Tibial artery (tissue), 4 donors: ENCODE data around the gene ADCY3.

ENCODE experiments used
- DNase-seq, 2 donors: peaks; one replicate each; pipeline ENCODE4 v3.0.0-alpha.2; 2019
- H3K27ac ChIP-seq, 2 donors: fragments of 200-600 bp; sonication (generic) in 1 of 2; 1 replicate in 1 of 2; 2 replicates in 1 of 2; pipeline ENCODE4 v1.5.1; 2018 to 2019; ENCODE audit warnings: mild to moderate bottlenecking in 1 of 2
- H3K27me3 ChIP-seq, 2 donors: fragments of 200-600 bp; sonication (generic) in 1 of 2; one replicate each; pipeline versions ENCODE4 v1.5.1 to v1.6.0; 2016 to 2019
- H3K36me3 ChIP-seq, 3 donors: fragments of 200-600 bp; sonication (generic) in 2 of 3; one replicate each; pipeline ENCODE4 v1.5.1; 2016 to 2019; ENCODE audit warnings: mild to moderate bottlenecking in 2 of 3
- H3K4me1 ChIP-seq, 4 donors: fragments of 200-600 bp; sonication (generic) in 2 of 4; 1 replicate in 3 of 4; 2 replicates in 1 of 4; pipeline ENCODE4 v1.5.1; 2016 to 2019
- H3K4me3 ChIP-seq, 2 donors: fragments of 200-600 bp; sonication (generic) in 1 of 2; 1 replicate in 1 of 2; 2 replicates in 1 of 2; pipeline ENCODE4 v1.5.1; 2018 to 2019; ENCODE audit warnings: mild to moderate bottlenecking in 2 of 2
- H3K9me3 ChIP-seq, 3 donors: fragments of 200-600 bp; sonication (generic) in 1 of 3; one replicate each; pipeline ENCODE4 v1.5.1; 2016 to 2019
- CTCF ChIP-seq, 2 experiments: fragments of 200-600 bp in 1 of 2; fragments of 450-650 bp in 1 of 2; IDR thresholded peaks; one replicate each; pipeline ENCODE4 v1.5.1; 2017 to 2019; ENCODE audit warnings: antibody characterized with exemption in 2 of 2, mild to moderate bottlenecking in 1 of 2, moderate library complexity in 1 of 2
- intact Hi-C: fragments of 100-400 bp; cut with DNase I; formaldehyde crosslinking; loops from one replicate; pipeline ENCODE4 v1.15.0; 2023; ENCODE audit warnings: low total_unique reads

ADCY3 gene

DNA sequence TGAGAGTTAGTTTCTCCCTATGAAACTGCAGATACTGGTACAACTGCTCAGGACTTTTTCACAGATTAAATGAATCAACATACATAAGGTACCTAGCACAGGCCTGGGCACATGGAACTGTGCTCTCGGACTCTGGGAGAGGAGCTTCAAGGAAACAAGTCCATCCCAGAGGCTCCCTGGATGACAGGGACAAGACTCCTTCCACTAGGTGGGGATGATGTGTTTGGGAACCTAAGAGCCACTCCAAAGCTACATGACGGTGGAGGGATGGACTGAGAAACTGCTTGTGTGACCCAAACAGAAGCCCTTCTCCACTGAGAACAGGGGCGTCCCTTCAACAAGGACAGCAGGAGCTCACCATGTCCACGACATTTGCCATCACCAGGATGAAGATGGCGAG is 89.7 kb downstream of the ADCY3 start:
- intact Hi-C loops, result no loop called here
- peak in 1 of 2 donors; percentile 44 for DNase-seq

GRCh38 chr2:24828238-24828996 is 91.6 kb downstream of the ADCY3 start:
- H3K27me3 ChIP-seq, result no peaks in the 10 kb centered on the region
- H3K9me3 ChIP-seq, result no peaks in the 10 kb centered on the region
- no peak overlapping the region for H3K27ac ChIP-seq
- TF ChIP-seq CTCF (IDR thresholded peaks at IDR 0.05), result no peak
- H3K4me1 ChIP-seq, result peaks cover 0 to 9% (median 3%) of the 10 kb centered on the region in 4 donors
- peak in 1 of 2 donors; percentile 62 for DNase-seq
- intact Hi-C loops, result no loop called here
- no peak overlapping the region for H3K4me3 ChIP-seq
- H3K36me3 ChIP-seq, result peaks cover 0 to 44% (median 34%) of the 10 kb centered on the region in 3 donors

More for the DNA sequence above, 89.7 kb downstream of the ADCY3 start:
- H3K4me3 ChIP-seq, result no peak overlapping the region
- H3K9me3 ChIP-seq, result no peaks in the 10 kb centered on the region
- no peaks in the 10 kb centered on the region for H3K27me3 ChIP-seq
- no peak for TF ChIP-seq CTCF (IDR thresholded peaks at IDR 0.05)
- peaks cover 0 to 9% (median 3%) of the 10 kb centered on the region in 4 donors for H3K4me1 ChIP-seq
- H3K27ac ChIP-seq, result no peak overlapping the region
- peaks cover 9 to 55% (median 42%) of the 10 kb centered on the region in 3 donors for H3K36me3 ChIP-seq

- Histone ChIP-seq H3K4me3 (no peak overlapping the region), H3K9me3 (no peaks in the 10 kb centered on the region), H3K36me3 (peaks cover 5 to 47% (median 38%) of the 10 kb centered on the region in 3 donors), H3K27me3 (no peaks in the 10 kb centered on the region), H3K4me1 (peaks cover 0 to 9% (median 3%) of the 10 kb centered on the region in 4 donors), H3K27ac (no peak overlapping the region)
- peak; percentile 84 to 91 for TF ChIP-seq CTCF (IDR thresholded peaks at IDR 0.05)
- DNase-seq, result peak; percentile 82 to 86
- intact Hi-C loops, result loop anchor here (2.0 kb wide), 1 partner anchor 419 kb away; no protein-coding TSS in a partner anchor
These were observed 92.5 kb downstream of the ADCY3 start for GRCh38 chr2:24827321-24828237.

GRCh38 chr2:24826773-24827145 is 93.3 kb downstream of the ADCY3 start:
- Histone ChIP-seq H3K4me1 (peaks cover 0 to 9% (median 3%) of the 10 kb centered on the region in 4 donors), H3K4me3 (no peak overlapping the region), H3K27ac (no peak overlapping the region), H3K36me3 (peaks cover 7 to 55% (median 47%) of the 10 kb centered on the region in 3 donors), H3K9me3 (no peaks in the 10 kb centered on the region), H3K27me3 (no peaks in the 10 kb centered on the region)
- TF ChIP-seq CTCF (IDR thresholded peaks at IDR 0.05), result no peak
- intact Hi-C loops, result loop anchor here (2.0 kb wide), 1 partner anchor 418 kb away; no protein-coding TSS in a partner anchor
- no peak for DNase-seq

DNA sequence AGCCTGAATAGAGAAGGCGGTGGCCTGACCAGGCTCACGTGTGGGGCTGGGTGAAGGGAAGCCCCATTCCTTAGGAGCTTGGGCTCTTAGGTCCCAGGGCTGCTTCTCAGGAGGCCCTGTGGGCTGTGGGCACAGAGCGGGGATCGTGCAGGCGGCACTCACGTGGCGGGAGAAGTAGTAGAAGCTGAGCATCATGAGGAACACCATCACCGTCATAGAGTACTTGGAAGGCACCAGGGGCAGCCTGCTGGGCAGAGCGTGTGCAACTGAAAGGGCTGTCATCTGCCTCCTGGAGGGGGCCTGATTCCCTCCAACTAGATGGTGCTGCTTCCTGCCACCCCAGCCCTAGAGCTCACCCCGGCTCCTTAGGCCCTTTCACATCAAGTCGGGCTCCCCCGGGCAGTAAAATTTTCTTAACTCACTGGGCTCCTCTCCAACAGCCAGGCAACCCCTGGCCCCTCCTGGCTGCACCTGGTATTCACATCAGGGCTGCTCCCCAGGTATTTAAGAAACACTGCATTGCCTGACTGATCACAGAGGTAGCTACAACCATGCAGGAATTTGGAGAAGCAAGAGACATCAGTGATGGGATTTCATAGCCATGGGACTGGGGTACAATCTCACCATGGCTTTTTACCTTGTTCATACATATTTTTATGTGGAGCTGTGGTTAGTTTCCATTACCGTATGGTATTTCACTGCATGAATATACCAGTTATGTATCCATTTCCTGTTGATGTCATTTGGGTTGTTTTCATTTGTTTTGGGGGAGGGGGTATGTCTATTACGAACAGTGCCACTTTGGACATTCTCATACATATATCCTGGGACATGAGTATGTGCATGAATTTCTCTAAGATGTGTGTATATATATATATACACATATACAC is 93.9 kb downstream of the ADCY3 start:
- H3K4me3 ChIP-seq, result no peak overlapping the region
- H3K4me1 ChIP-seq, result peaks cover 0 to 9% (median 3%) of the 10 kb centered on the region in 4 donors
- intact Hi-C loops, result loop anchor here (2.0 kb wide), 1 partner anchor 417 kb away; no protein-coding TSS in a partner anchor
- DNase-seq, result peak in 1 of 2 donors; percentile 53
- H3K9me3 ChIP-seq, result no peaks in the 10 kb centered on the region
- no peaks in the 10 kb centered on the region for H3K27me3 ChIP-seq
- TF ChIP-seq CTCF (IDR thresholded peaks at IDR 0.05), result no peak
- H3K27ac ChIP-seq, result no peak overlapping the region
- peaks cover 7 to 56% (median 49%) of the 10 kb centered on the region in 3 donors for H3K36me3 ChIP-seq
